NCI-H2227 (cell line): ENCODE data around the gene ITK.
"Not testable (repeated sequence)": the region's sequence is repeated elsewhere in the genome, so short reads cannot be mapped to it uniquely, and the experiment has no call there.

Experiments
- DNase-seq: peaks from one replicate; lab custom pipeline; 2025; ENCODE audit not compliant: unreplicated experiment; lab: John Stamatoyannopoulos, UW

The ITK gene

DNA sequence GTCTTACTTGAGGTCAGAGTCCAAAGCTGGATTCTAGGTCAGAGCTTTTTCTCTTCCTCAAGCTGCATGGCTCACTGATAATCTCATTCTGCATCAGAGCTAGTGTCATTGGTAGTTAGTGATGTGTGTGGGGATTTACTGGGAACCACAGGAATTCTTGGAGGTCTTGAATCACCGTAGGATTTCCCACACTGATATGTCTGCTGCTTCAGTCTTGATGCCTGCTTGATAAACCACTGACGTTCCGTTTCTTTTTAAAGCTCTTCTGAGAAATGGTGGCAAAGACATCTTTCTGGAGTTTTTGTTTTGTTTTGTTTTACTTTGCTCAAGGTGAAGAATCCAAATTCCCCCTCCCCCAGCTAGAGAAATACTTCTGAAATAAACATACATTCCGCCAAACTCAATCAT lies 13.4 kb upstream of the ITK start:
- no peak for DNase-seq

DNA sequence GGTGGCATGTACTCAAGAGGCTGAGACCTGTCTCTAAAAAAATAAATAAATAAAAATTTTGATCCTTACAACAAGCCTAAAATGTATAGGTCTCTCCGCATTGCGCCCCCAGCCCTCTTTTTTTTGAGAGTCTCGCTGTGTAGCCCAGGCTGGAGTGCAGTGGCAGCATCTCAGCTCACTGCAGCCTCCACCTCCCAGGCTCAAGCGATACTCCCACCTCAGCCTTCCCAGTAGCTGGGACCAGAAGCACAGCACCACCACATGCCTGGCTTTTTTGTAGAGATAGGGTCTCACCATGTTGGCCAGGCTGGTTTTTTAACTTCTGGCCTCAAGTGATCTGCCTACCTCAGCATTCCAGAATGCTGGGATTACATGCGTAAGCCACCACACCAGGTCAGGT lies 12.4 kb upstream of the ITK start:
- DNase-seq, result no peak

DNA sequence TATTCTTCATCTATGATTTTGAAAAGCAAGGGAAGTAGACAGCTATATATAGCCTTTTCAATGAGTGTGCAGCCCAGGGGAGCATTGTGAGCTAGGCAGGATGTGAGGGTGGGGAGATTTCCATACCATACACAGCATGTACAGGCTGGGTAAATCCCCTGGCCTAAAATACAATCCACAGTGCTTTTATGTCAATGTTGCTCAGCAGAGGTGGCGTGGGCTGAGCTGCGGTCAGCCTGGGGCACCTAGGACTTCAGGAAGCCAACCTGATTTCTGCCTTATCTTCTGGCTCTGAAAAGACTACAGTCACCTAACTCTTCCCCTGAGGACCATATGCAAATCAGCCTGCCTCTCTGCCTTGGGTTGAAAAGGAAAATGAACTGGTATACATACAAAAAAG lies 8.2 kb upstream of the ITK start:
- no peak for DNase-seq

DNA sequence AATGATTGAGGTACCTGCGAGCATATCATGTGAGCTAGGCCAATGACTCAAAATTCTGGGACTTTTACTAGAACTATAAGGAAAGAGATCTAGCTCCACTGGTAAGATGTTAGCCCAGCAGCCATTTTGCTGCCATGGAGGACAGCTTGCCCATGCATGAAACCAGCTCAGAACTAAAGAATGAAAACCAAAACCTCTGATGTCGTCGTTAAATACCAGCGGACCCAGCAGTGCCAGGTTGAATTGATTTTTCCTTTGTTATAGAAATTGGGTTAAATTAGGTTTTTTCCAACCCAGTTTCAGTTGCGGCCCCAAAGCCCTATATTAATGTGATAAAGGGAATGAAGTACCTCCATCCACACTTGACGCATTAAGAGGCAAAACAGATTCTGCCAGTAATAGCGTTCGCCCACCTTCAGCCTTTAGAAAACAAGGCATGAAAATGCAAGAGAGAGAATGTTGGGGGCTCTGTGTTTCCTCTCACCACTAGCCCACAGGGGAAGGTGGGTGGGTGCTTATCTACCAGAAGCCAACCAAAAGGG lies 5.5 kb upstream of the ITK start:
- no peak for DNase-seq

DNA sequence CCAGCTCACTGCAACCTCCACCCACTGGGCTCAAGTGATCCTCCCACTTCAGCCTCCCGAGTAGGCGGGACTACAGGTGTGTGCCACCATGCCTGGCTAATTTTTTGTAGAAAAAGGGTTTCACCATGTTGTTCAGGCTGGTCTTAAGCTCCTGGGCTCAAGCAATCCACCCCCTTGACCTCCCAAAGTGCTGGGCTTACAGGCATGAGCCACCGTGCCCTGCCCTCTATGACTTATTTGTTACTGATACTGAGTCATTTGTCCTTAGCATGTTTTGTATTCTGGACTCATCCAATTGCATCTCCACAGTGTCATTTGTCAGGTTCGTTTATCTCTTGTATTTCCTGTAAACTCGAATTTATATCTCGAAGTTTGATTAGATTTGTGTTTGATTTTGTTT lies 2.7 kb upstream of the ITK start:
- no peak for DNase-seq

DNA sequence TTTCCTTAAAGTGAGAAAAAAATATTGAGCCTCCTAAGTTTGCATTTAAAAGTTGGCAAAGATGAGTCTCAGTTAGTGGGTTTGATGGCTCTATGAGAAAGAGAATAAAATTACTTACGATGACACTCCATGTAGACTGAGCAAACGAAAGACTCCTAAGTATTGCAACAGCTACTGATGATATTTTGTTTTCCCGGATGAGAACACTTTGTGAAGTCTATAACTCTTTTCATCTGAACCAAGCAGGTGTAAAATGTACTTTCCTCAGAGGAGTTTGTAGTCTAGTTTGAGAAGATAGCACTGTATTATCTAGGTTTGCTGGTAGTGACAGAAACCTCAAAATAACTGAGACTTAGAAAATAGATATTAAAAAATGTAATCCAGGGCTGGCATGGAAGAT lies 1.7 kb upstream of the ITK start:
- DNase-seq, result no peak

DNA sequence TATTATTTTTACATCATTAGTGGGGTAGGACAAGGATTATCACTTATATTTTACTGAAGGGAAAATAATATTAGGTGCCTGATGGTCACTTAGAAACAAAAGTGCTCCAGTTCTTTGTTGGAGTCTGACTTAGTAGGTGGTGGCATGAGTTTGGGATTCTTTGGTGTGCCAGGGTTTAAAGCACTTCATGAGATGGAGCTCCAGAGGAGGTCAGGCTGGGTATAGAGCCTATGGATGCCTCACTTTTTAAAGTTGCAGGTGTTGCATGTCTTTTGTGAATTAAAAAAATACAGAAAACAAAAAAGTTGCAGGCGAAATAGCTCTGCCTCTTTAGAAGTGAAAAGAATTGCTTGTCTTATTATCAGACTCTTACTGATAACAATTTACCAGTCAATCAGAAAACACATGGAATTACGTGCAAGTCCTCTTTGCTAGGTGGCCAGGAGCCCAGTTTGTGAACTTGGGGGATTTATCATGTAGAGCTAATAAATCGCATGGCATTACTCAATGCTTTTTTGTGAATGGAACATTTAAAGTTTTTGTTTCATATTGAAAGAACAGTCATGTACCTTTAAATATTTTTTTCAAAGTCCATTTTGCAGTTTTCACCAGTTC lies 1.6 kb downstream of the ITK start:
- DNase-seq, result no peak

DNA sequence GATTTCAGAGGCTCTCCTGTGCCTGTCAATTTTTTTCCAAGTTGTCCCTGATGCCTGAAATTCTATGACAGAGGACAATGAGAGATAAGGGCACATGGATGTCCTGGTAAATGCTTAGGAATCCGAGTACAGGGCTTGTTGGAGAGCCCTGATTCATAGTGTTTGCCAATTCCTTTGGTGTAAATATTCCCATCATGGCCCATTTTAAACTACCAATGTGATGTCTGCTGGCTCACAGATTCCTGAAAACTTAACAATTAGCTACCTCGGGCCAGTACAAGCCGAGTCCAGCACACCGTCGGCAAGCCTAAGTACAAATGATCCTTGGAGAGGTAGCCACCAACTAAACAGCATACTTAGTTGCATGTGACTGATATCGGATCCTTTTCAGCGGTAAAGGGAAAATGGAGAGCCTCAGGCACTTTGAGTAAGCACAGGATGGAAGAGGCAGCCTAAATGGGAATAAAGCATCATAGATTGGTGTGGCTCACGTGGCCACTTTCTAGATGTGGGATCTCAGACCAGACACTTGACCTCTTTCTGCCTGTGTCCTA lies 3.6 kb downstream of the ITK start:
- no peak for DNase-seq

DNA sequence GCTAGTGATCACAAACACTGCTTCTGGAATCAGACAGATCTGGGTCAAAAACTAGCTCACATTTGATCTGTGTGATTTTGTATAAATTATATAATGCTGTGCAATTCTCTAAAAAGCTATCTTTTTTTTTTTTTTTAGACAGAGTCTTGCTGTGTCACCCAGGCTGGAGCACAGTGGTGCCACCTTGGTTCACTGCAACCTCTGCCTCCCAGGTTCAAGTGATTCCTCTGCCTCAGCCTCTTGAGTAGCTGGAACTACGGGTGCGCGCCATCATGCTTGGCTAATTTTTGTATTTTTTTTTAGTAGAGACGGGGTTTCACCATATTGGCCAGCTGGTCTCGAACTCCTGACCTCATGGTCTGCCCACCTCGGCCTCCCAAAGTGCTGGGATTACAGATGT lies 4.5 kb downstream of the ITK start:
- DNase-seq, result not testable (repeated sequence)

DNA sequence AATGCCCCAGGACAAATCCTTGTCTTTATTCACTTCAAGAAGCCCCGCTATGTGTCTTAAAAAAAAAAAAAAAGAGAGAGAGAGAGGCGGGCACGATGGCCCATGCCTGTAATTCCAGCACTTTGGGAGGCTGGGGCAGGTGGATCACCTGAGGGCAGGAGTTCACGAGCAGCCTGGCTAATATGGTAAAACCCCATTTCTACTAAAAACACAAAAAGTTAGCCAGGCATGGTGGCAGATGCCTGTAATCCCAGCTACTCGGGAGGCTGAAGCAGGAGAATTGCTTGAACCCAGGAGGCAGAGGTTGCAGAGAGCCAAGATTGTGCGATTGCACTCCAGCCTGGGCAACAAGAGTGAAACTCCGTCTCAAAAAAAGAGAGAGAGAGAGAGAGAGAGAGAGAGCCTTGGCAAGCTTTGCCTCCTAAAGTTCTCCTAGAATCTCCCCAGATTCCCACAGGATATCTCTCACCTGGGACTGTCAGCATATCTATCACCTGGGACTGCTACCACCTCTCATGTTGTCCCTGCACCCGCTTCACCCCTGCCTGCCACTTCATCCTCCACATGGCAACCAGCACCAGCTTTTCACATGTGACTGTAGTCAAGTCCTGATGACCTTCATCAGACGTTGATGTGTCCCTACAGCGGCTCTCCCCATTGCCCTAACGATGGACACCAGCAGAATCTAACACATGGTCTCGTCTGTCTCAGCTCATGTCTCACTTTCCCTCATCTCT lies 5.8 kb downstream of the ITK start:
- no peak for DNase-seq

DNA sequence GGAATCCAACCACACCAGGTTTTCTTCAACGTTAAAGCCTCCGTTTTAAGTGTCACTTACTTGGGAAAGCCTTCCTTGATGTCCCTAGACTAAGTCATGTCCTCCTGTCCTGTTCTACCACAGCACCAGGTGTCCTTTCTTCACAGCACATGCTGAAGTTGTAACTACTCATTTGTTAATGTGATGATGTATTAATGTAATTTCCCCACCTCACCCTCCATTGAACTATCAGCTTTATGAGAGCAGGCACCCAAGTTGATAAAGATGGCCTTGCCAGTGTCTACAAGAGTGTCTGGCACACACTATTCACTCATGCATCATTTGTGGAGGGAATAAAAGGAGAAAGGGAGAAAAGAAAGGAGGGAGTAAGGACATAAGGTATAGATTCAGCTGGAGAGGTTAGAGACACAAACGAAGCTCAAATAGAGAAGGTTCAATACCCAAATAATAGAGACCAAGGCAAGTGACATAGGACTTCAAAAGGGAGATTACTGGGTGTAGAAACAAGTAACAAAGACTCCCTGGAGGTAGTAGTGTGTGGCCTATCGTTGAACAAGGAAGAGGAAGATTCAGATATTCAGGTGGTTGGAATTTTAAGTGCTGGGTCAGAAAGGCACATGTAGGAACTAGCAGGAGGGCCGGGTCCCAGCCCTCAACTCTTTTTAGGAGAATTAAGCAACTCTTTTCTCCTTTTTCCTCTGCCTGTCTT lies 6.6 kb downstream of the ITK start:
- DNase-seq, result no peak

DNA sequence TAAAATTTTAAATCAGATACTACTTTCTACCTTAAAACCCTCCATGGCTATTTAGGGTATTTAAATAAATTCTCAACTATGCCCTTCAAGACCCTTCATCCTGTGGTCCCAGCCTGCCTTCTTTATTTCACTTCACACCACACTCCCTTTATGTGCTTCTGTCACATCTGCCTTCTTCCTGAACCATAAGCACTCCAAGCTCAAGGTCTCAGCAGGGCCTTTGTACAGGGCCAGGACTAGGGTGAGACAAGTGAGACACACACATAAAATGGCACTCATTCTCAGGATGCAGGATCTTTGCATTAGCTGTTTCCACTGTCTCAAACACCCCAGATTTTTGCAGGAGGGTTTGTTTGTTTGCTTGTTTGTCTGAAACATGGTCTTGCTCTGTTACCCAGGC lies 7.6 kb downstream of the ITK start:
- DNase-seq, result no peak

DNA sequence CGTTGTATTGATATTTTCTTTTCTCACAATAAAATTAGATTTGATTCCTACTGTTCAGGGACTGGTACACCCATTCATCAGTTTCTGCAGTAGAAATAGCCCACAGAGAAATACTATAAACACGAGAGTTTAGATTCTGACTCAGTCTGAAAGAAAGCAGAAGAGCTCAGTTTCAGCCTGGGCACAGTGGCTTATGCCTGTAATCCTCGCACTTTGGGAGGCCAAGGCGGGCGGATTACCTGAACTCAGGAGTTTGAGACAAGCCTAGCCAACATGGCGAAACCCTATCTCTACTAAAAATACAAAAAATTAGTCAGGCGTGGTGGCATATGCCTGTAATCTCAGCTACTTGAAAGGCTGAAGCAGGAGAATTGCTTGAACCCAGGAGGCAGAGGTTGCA lies 8.6 kb downstream of the ITK start:
- DNase-seq, result no peak

DNA sequence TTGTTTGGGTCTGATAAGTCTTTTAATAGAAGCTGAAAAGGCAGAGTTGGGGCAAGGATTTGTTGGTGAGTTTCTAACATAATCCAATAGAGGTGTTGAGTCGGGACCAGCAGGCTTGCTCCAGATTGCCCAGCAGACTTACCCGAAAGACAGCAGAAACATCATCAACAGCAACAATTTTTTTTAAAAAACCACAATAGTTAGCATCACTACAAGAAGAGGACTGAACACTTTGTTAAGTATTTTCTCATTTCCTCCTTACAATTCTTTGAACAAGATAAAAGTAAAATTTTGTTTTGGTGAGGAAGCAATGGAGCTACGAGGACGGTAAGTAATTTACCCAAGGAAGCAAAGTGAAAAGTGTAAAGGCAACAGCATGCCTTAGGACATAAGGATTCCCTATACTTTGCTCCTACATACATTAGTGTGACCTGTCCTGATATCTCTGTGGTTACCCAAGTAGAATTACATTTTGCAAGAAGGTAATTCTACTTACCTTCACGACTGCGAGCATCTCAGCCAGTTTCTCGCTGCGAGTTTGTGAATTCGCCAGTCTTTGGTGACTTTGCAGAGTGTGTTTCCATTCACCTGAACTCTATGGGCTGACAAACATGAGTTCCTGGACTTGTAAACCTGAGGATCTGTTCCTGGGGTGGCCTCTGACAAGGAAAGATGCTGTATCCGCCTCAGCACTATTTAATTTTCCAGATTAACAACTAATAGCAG lies 13.2 kb downstream of the ITK start:
- no peak for DNase-seq

DNA sequence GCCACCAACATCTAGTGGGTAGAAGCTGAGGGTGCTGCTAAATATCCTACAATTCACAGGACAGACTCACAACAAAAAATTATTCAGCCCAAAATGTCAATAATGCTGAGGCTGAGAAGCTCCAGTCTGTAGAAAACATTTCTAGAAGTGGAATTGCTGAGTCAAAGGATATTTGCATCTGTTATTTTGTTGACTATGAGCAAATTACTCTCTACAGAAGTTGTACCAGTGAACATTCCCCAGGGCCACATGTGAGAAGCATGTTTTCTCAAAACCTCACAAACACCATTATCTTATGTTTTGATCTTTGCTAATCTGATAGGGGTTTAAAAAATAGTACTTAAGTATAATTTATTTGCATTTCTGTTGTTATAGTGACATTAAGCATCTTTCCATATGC lies 15.4 kb downstream of the ITK start:
- no peak for DNase-seq

DNA sequence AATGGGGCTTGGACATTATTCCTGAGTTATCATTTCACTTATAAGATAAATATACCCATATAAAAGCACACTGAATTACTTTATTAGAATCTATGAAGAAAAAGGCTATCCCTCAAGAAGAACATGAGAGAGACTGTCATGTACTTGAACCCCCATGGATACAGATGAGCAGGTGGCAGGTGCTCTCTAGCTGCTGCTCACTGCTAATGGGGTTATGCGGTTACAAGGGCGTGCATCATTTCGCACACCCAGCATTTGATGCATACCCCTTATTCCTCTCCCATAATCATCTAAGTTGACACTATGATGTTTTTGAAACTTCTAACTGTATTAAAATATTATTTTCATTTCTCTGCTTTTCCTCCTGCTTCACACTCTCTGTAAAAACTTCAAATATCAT lies 16.4 kb downstream of the ITK start:
- peak; percentile 0 for DNase-seq

DNA sequence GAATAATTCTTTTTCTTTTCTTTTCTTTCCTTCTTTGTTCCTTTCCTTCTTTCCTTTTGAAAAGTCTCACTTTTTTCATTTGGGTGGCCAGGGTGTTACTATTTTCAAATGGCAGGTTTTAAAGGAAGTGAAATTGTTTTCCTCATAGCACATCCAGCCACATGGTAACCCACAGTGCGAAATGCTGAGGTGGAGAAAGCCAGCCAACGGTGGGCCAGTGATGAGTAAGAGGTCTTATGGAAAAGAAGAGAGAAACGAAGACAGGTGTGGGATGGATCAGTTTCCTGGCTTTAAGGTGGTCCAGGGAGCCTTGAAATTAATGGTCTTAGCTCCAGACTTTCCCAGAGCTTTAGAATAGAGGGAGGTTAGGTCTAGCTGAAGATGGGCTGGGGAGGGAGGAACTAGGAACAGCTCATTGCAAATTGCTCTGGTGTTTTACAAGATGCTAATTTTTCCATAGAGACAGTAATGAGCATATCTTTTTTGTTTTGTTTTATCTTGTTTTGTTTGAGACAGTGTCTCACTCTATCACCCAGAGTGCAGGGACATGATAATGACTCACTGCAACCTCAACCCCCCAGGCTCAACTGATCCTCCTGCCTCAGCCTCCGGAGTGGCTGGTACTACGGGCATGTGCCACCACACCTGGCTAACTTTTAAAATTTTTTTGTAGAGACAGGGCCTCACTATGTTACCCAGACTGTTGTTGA lies 17.8 kb downstream of the ITK start:
- no peak for DNase-seq

DNA sequence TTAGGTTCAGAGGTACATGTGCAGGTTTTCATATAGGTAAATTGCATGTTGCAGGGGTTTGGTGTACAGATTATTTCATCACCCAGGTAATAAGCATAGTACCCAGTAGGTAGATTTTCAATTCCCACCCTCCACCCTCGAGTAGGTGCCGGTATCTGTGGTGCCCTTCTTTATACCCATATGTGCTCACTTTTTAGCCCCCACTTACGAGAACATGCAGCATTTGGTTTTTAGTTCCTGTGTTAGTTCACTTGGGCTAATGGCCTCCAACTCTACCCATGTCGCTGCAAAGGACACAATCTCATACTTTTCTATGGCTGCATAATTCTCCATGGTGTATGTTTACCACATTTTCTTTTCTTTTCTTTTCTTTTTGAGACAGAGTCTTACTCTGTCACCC lies 21.2 kb downstream of the ITK start:
- DNase-seq, result no peak

DNA sequence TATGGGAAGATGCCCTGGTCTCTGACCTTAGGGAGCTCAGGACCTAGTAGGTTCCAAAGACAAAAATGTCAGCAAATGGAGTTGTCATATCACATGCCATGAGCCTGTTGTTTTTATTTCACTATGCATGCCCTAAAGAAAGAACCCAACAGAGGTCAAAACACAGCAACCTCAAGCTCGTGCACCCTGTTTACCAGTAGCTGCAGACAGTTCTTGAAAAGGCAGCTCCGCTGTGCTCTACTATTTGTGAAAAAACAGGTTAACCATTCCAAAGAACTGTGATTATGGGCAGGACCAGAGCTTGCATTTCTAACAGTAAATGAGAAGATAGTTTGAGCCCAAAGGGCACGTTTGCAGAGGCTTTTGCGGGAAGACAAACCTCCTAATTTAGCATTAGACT lies 22.8 kb downstream of the ITK start:
- DNase-seq, result no peak

DNA sequence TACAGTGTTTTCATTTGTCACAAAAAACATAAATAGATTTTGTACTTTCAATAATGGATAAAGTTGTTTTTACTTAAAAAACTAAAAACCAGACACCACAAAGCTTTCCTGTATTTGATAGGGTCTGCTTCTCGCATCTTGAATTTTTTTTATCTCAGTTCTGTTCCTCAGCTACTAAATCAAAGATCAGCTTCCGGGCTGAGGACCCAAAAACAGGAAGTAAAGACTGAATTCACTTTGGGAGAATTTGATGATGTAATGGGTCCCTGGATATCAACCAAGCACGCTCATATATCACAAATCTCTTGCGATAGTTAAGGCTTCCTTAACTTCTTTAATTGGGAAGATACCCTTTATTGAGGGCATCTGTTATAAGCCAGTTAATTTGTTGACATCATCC lies 24.1 kb downstream of the ITK start:
- no peak for DNase-seq

DNA sequence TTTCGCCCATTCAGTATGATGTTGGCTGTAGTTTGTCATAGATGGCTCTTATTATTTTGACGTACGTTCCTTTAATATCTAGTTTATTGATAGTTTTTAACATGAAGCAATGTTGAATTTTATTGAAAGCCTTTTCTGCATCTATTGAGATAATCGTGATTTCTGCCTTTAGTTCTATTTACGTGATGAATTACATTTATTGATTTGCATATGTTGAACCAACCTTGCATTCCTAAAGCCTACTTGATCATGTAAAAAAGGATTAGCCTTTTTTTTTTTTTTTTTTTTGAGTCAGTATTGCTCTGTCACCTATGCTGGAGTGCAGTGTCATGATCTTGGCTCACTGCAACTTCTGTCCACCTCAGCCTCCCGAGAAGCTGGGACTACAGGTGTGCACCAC lies 25.1 kb downstream of the ITK start:
- no peak for DNase-seq
